Measurements from ENCODE around the gene TENM3. TPM values are rescaled to one million over a fixed set of nuclear protein-coding genes. Genes with fewer than 3 reads are reported as not detected.

The TENM3 gene
- total RNA-seq, 4 donors from 2014 or later, result 3.4 to 9.8 (median 6.9) TPM

- intact Hi-C loops (cut with DNase I; ENCODE audit: low total_unique reads), result no loop called here
Observed at GRCh38 chr4:182538031-182538430, 294.8 kb downstream of the TENM3 start.

GRCh38 chr4:182540496-182540895 is 297.3 kb downstream of the TENM3 start:
- Histone ChIP-seq H3K27me3 (no peaks in the 10 kb centered on the region), H3K4me1 (no peaks in the 10 kb centered on the region), H3K36me3 (no peaks in the 10 kb centered on the region), H3K9me3 (no peaks in the 10 kb centered on the region), H3K27ac (no peak overlapping the region), H3K4me3 (no peak overlapping the region)
- DNase-seq, result no peak
- intact Hi-C loops (cut with DNase I; ENCODE audit: low total_unique reads), result no loop called here
- no peak for TF ChIP-seq POLR2AphosphoS5 (IDR thresholded peaks at IDR 0.05)
- no peak for TF ChIP-seq CTCF (IDR thresholded peaks at IDR 0.05)
- no peak for TF ChIP-seq POLR2A (IDR thresholded peaks at IDR 0.05)
- in situ Hi-C loops (cut with MboI; ENCODE audit: low pct_ligation_motif_present in 1 of 4, low pct_unique_long_range_greater_than_20kb in 1 of 4, low sequenced_read_pairs in 3 of 4), result no loop called here
- 85 to 90% methylated on average over 4 to 8 of the region's 8 CpGs for WGBS, 2 donors (ENCODE audit: low coverage in 1 of 2)

More at GRCh38 chr4:182538031-182538430, 294.8 kb downstream of the TENM3 start:
- H3K4me1 ChIP-seq, result no peaks in the 10 kb centered on the region
- no peaks in the 10 kb centered on the region for H3K27me3 ChIP-seq
- H3K4me3 ChIP-seq, result no peak overlapping the region
- no peak overlapping the region for H3K27ac ChIP-seq
- WGBS, 2 donors (ENCODE audit: low coverage in 1 of 2), result 60 to 67% methylated on average over 4 of the region's 4 CpGs
- H3K9me3 ChIP-seq, result no peaks in the 10 kb centered on the region
- TF ChIP-seq CTCF (IDR thresholded peaks at IDR 0.05), result no peak
- no peak for TF ChIP-seq EP300 (IDR thresholded peaks at IDR 0.05; ENCODE audit: low read depth)
- no peak for TF ChIP-seq POLR2AphosphoS5 (IDR thresholded peaks at IDR 0.05)
- no peak for TF ChIP-seq POLR2A (IDR thresholded peaks at IDR 0.05)
- no peaks in the 10 kb centered on the region for H3K36me3 ChIP-seq
- no peak for DNase-seq
- in situ Hi-C loops (cut with MboI; ENCODE audit: low pct_ligation_motif_present in 1 of 4, low pct_unique_long_range_greater_than_20kb in 1 of 4, low sequenced_read_pairs in 3 of 4), result no loop called here

GRCh38 chr4:182547435-182547834 is 304.2 kb downstream of the TENM3 start:
- Histone ChIP-seq H3K4me1 (no peaks in the 10 kb centered on the region), H3K27me3 (no peaks in the 10 kb centered on the region), H3K36me3 (no peaks in the 10 kb centered on the region), H3K9me3 (no peaks in the 10 kb centered on the region), H3K4me3 (no peak overlapping the region), H3K27ac (no peak overlapping the region)
- in situ Hi-C loops (cut with MboI; ENCODE audit: low pct_ligation_motif_present in 1 of 4, low pct_unique_long_range_greater_than_20kb in 1 of 4, low sequenced_read_pairs in 3 of 4) (no loop called here), intact Hi-C loops (cut with DNase I; ENCODE audit: low total_unique reads) (no loop called here)
- DNase-seq, result no peak
- WGBS, 2 donors (ENCODE audit: low coverage in 1 of 2), result 85 to 90% methylated on average over 4 of the region's 4 CpGs
- no peak for TF ChIP-seq POLR2A (IDR thresholded peaks at IDR 0.05)
- no peak for TF ChIP-seq EP300 (IDR thresholded peaks at IDR 0.05; ENCODE audit: low read depth)
- no peak for TF ChIP-seq POLR2AphosphoS5 (IDR thresholded peaks at IDR 0.05)
- no peak for TF ChIP-seq CTCF (IDR thresholded peaks at IDR 0.05)

- Histone ChIP-seq H3K9me3 (no peaks in the 10 kb centered on the region), H3K4me1 (no peaks in the 10 kb centered on the region), H3K4me3 (no peak overlapping the region), H3K27ac (no peak overlapping the region), H3K36me3 (no peaks in the 10 kb centered on the region), H3K27me3 (no peaks in the 10 kb centered on the region)
- DNase-seq, result no peak
- intact Hi-C loops (cut with DNase I; ENCODE audit: low total_unique reads), result no loop called here
- TF ChIP-seq CTCF (IDR thresholded peaks at IDR 0.05) (no peak), POLR2A (IDR thresholded peaks at IDR 0.05) (no peak), EP300 (IDR thresholded peaks at IDR 0.05; ENCODE audit: low read depth) (no peak), POLR2AphosphoS5 (IDR thresholded peaks at IDR 0.05) (no peak)
- 74 to 82% methylated on average over 3 to 6 of the region's 6 CpGs for WGBS, 2 donors (ENCODE audit: low coverage in 1 of 2)
- in situ Hi-C loops (cut with MboI; ENCODE audit: low pct_ligation_motif_present in 1 of 4, low pct_unique_long_range_greater_than_20kb in 1 of 4, low sequenced_read_pairs in 3 of 4), result no loop called here
Observed at GRCh38 chr4:182548156-182548555, 305.0 kb downstream of the TENM3 start.
